K562 (cell line): Measurements from ENCODE around the gene ARHGAP10. TPM values are rescaled to one million over a fixed set of nuclear protein-coding genes. Genes with fewer than 3 reads are reported as not detected.

Experiments
- ATAC-seq: fragments of 200-7000 bp; cut with Tn5 transposase; 3 replicates; pipeline ENCODE4 v1.9.1; 2020; ENCODE audit warnings: moderate library complexity
- BruUV-seq: library from RNA; stranded (reverse); fragments of 400-500 nt; replicated peaks from 2 replicates; lab custom pipeline; 2021; lab: Mats Ljungman, UMichigan
- CTCF ChIA-PET: fragments of 300-600 bp; formaldehyde crosslinking; extraction: SDS; loops from one replicate; lab custom pipeline; 2021; ENCODE audit warnings: low intra/inter-chr PET ratio; lab: Yijun Ruan, JAX
- POLR2A ChIA-PET: fragments of 300-600, 350-650 bp; sonication (Branson Sonifier 250); formaldehyde crosslinking; extraction: SDS; loops from one replicate; lab custom pipeline; 2021; ENCODE audit warnings: antibody characterized with exemption, inconsistent platforms; lab: Yijun Ruan, JAX
- DNase-seq, 4 experiments: peaks; one replicate each; pipeline versions ENCODE4 v3.0.0 to v3.0.0-alpha.2; 2011 to 2018; ENCODE audit warnings: low spot score in 3 of 4, mixed read lengths in 3 of 4; ENCODE audit errors: extremely low read depth in 1 of 4
- FAIRE-seq: peaks from 2 replicates; lab custom pipeline; 2011; peaks lifted over from hg19 to GRCh38; lab: Jason Lieb, UNC
- H2AFZ ChIP-seq: 2 replicates; pipeline ENCODE4 v1.6.0; 2011; ENCODE audit warnings: low read depth, low read length, control low read depth, inconsistent platforms
- H3K27ac ChIP-seq: fragments of 200-600 bp; 3 replicates; pipeline ENCODE4 v1.8.0; 2011; ENCODE audit warnings: low read depth, mild to moderate bottlenecking, control low read depth, inconsistent platforms, low read length, moderate library complexity, mixed read lengths; ENCODE audit errors: extremely low read depth
- H3K27me3 ChIP-seq, 2 experiments: fragments of 300-600 bp in 1 of 2; 2 replicates in 1 of 2; 3 replicates in 1 of 2; pipeline versions ENCODE4 v1.6.0 to v1.8.0; 2011; ENCODE audit warnings: inconsistent platforms in 2 of 2, low read length in 2 of 2, mild to moderate bottlenecking in 1 of 2, mixed read lengths in 1 of 2, moderate library complexity in 1 of 2; ENCODE audit not compliant: control insufficient read depth in 2 of 2, insufficient read depth in 2 of 2
- H3K36me3 ChIP-seq: fragments of 300-600 bp; 3 replicates; pipeline ENCODE4 v1.8.0; 2011; ENCODE audit warnings: mild to moderate bottlenecking, low read length, inconsistent platforms; ENCODE audit not compliant: control insufficient read depth, insufficient read depth
- H3K4me1 ChIP-seq, 2 experiments: fragments of 200-600 bp in 1 of 2; replicated peaks in 1 of 2; 2 replicates in 1 of 2; 3 replicates in 1 of 2; pipeline versions ENCODE4 v1.5.1 to v1.8.0; 2011; ENCODE audit warnings: inconsistent platforms in 2 of 2, low read length in 2 of 2, mild to moderate bottlenecking in 1 of 2, mixed read lengths in 1 of 2, moderate library complexity in 1 of 2; ENCODE audit not compliant: control insufficient read depth in 2 of 2, insufficient read depth in 2 of 2
- H3K4me2 ChIP-seq: 2 replicates; pipeline ENCODE4 v1.6.1; 2011; ENCODE audit warnings: low read length, control low read depth, inconsistent platforms, mixed read lengths; ENCODE audit not compliant: insufficient read depth
- H3K4me3 ChIP-seq: fragments of 200-600 bp; sonication (generic), shearing (Covaris generic); 2 replicates; pipeline ENCODE4 v1.5.1; 2016; ENCODE audit warnings: control low read depth, inconsistent platforms
- H3K79me2 ChIP-seq: fragments of 200-600 bp; 3 replicates; pipeline ENCODE4 v1.8.0; 2011; ENCODE audit warnings: low read length, inconsistent platforms; ENCODE audit not compliant: control insufficient read depth, insufficient read depth
- H3K9ac ChIP-seq, 2 experiments: 2 replicates each; pipeline versions ENCODE4 v1.6.0 to v1.6.1; 2011; ENCODE audit warnings: low read depth in 2 of 2, low read length in 2 of 2, control low read depth in 1 of 2, inconsistent platforms in 1 of 2, mild to moderate bottlenecking in 1 of 2, mixed read lengths in 1 of 2; ENCODE audit not compliant: insufficient read depth in 1 of 2
- H3K9me1 ChIP-seq: one replicate; pipeline ENCODE4 v1.6.0; 2011; ENCODE audit warnings: inconsistent platforms, mild to moderate bottlenecking, low read length, moderate library complexity; ENCODE audit not compliant: control insufficient read depth, insufficient read depth
- H3K9me3 ChIP-seq: replicated peaks from 2 replicates; pipeline ENCODE4 v1.5.1; 2011; ENCODE audit warnings: low read depth, low read length, inconsistent platforms; ENCODE audit not compliant: control insufficient read depth, insufficient read depth
- H4K20me1 ChIP-seq: replicated peaks from 2 replicates; pipeline ENCODE4 v1.6.1; 2011; ENCODE audit warnings: low read length, inconsistent platforms, mixed read lengths; ENCODE audit not compliant: control insufficient read depth, insufficient read depth
- AFF1 ChIP-seq, 2 experiments: fragments of 450-650 bp; IDR thresholded peaks; 2 replicates each; pipeline ENCODE4 v1.6.1; 2018; ENCODE audit warnings: mild to moderate bottlenecking in 2 of 2, low read depth in 1 of 2; ENCODE audit not compliant: partially characterized antibody in 2 of 2
- ARNT ChIP-seq, 2 experiments: fragments of 450-650 bp; IDR thresholded peaks; 2 replicates each; pipeline ENCODE4 v1.6.1; 2016; ENCODE audit warnings: mild to moderate bottlenecking in 1 of 2
- CHD2 ChIP-seq: IDR thresholded peaks from 2 replicates; pipeline ENCODE4 v1.6.1; 2011; ENCODE audit warnings: low read depth, low read length
- E2F6 ChIP-seq, 2 experiments: IDR thresholded peaks; 2 replicates each; pipeline ENCODE4 v1.6.1; 2011; ENCODE audit warnings: borderline replicate concordance in 1 of 2, control low read depth in 1 of 2, low read depth in 1 of 2, low read length in 1 of 2, mild to moderate bottlenecking in 1 of 2, mixed read lengths in 1 of 2, moderate library complexity in 1 of 2; ENCODE audit not compliant: insufficient read depth in 1 of 2, insufficient read length in 1 of 2, poor library complexity in 1 of 2, severe bottlenecking in 1 of 2; ENCODE audit errors: extremely low read depth in 1 of 2
- ELF2 ChIP-seq: fragments of 250-450 bp; sonication (Bioruptor Pico); IDR thresholded peaks from 2 replicates; pipeline ENCODE4 v1.5.0; 2021; ENCODE audit warnings: mild to moderate bottlenecking
- ELF4 ChIP-seq: fragments of 450-650 bp; formaldehyde crosslinking; IDR thresholded peaks from 2 replicates; pipeline ENCODE4 v1.4.0; 2022; ENCODE audit warnings: missing genetic modification characterization
- ETV1 ChIP-seq: fragments of 450-650 bp; conservative IDR thresholded peaks from 2 replicates; pipeline ENCODE4 v1.6.1; 2016; ENCODE audit warnings: missing genetic modification characterization, control low read depth, low read depth, missing compliant biosample characterization
- FOS ChIP-seq: IDR thresholded peaks from 3 replicates; pipeline ENCODE4 v1.6.1; 2011; ENCODE audit not compliant: insufficient read length; ENCODE audit errors: extremely low read depth
- FOXP1 ChIP-seq: sonication (generic); formaldehyde crosslinking; IDR thresholded peaks from 2 replicates; pipeline ENCODE4 v1.8.0; 2022; ENCODE audit warnings: mild to moderate bottlenecking, missing genetic modification reagents
- GABPB1 ChIP-seq: sonication (generic); formaldehyde crosslinking; IDR thresholded peaks from 2 replicates; pipeline ENCODE4 v1.8.0; 2022; ENCODE audit warnings: mild to moderate bottlenecking, missing genetic modification reagents
- HDAC3 ChIP-seq: fragments of 450-650 bp; IDR thresholded peaks from 2 replicates; pipeline ENCODE4 v1.6.1; 2018; ENCODE audit warnings: borderline replicate concordance, mild to moderate bottlenecking, moderate library complexity; ENCODE audit not compliant: partially characterized antibody
- MAFF ChIP-seq: IDR thresholded peaks from 2 replicates; pipeline ENCODE4 v1.6.1; 2012; ENCODE audit warnings: low read length, improper control_type of control experiment
- MTF1 ChIP-seq: fragments of 250-450 bp; sonication (Bioruptor Pico); IDR thresholded peaks from 2 replicates; pipeline ENCODE4 v1.9.0; 2021; ENCODE audit warnings: moderate library complexity, mild to moderate bottlenecking, inconsistent platforms, borderline replicate concordance
- PML ChIP-seq: IDR thresholded peaks from 2 replicates; pipeline ENCODE4 v1.6.1; 2012; ENCODE audit warnings: low read length, inconsistent platforms
- ZNF274 ChIP-seq: IDR thresholded peaks from 2 replicates; pipeline ENCODE4 v1.6.1; 2011; ENCODE audit warnings: low read depth, mild to moderate bottlenecking, low read length, moderate library complexity, borderline replicate concordance
- ZNF311 ChIP-seq: fragments of 250-450 bp; sonication (Bioruptor Pico); IDR thresholded peaks from 2 replicates; pipeline ENCODE4 v1.4.0; 2020; ENCODE audit warnings: mild to moderate bottlenecking, moderate library complexity
- ZNF644 ChIP-seq: fragments of 200-800 bp; sonication (Bioruptor generic); IDR thresholded peaks from 2 replicates; pipeline ENCODE4 v1.6.1; 2016; ENCODE audit warnings: low read depth, missing genetic modification characterization, missing compliant biosample characterization
- ZNF79 ChIP-seq: fragments of 250-450 bp; sonication (Bioruptor Pico); IDR thresholded peaks from 2 replicates; pipeline ENCODE4 v1.4.0; 2020; ENCODE audit warnings: low read depth, mild to moderate bottlenecking, moderate library complexity
- WGBS: fragments of 100-300 bp; shearing (Covaris generic); methylation state at CpG from one replicate; pipeline ENCODE4 v1.1.6; 2016; ENCODE audit warnings: low coverage, mixed read lengths; ENCODE audit not compliant: insufficient coverage; ENCODE audit errors: missing lambda C conversion rate; 5-methylcytosine and 5-hydroxymethylcytosine counted together
- in situ Hi-C: fragments of 300-500 bp; cut with MboI; formaldehyde crosslinking; loops from 4 replicates; pipeline ENCODE4 v1.15.0; 2018; ENCODE audit warnings: inconsistent platforms, mixed read lengths
- intact Hi-C: fragments of 100-400 bp; cut with micrococcal nuclease; formaldehyde crosslinking; loops from 2 replicates; pipeline ENCODE4 v1.14.2; 2022
- polyA plus RNA-seq, 8 experiments: library from polyadenylated mRNA; depleted of rRNA in 4 of 8; stranded (reverse) in 5 of 8; unstranded in 3 of 8; fragments of >200 nt; fragmentation: Nextera tagmentation in 2 of 8; fragmentation: Illumina TruSeq in 1 of 8; extraction: Ambion mirVana in 2 of 8; extraction: Trizol in 1 of 8; gene quantifications; 2 replicates each; pipeline versions ENCODE4 v1.2.1 to v1.2.3, GENCODE V29; 2011 to 2014; ENCODE audit warnings: inconsistent platforms in 1 of 8, missing spikeins in 1 of 8
- total RNA-seq, 7 experiments: library from RNA; depleted of rRNA in 6 of 7; stranded (reverse); fragments of >200 nt in 6 of 7; fragmentation: Illumina TruSeq in 2 of 7; extraction: Trizol in 2 of 7; gene quantifications; 2 replicates each; pipeline versions ENCODE4 v1.2.1 to v1.2.3, GENCODE V29; 2011 to 2021; ENCODE audit warnings: low replicate concordance in 1 of 7

The ARHGAP10 gene
- total and polyA plus RNA-seq, 9 of the 15 experiments (the other 6 are each of a cell fraction or from before 2014, with no cell fraction given): 0.03 to 0.22 (median 0.06) TPM; not detected in 3

- Histone ChIP-seq H3K9me1 (no peaks in the 10 kb centered on the region), H3K27ac (no peak overlapping the region), H3K9ac (no peak overlapping the region), H3K9me3 (no peaks in the 10 kb centered on the region), H4K20me1 (no peaks in the 10 kb centered on the region), H3K4me2 (no peak overlapping the region), H3K36me3 (no peaks in the 10 kb centered on the region), H2AFZ (no peak overlapping the region), H3K4me1 (no peaks in the 10 kb centered on the region), H3K4me3 (no peak overlapping the region), H3K79me2 (no peaks in the 10 kb centered on the region), H3K27me3 (no peaks in the 10 kb centered on the region)
- no TSS peak for BruUV-seq
- intact Hi-C loops (no loop called here), in situ Hi-C loops (no loop called here)
- ChIA-PET POLR2A (interaction anchor here (0.6 kb wide), 1 partner anchor 287 kb away, joined by 3 read pairs; no protein-coding TSS in a partner anchor), CTCF (no interaction called here)
- no peak for TF ChIP-seq ZNF644 (tag)
- TF ChIP-seq ARNT (IDR thresholded peaks at IDR 0.05): no peak
- no peak for TF ChIP-seq MAFF
- TF ChIP-seq MTF1: no peak
- no peak for TF ChIP-seq ZNF79 (CRISPR knock-in tag)
- no peak for TF ChIP-seq ELF2 (CRISPR knock-in tag)
- TF ChIP-seq PML: no peak
- no peak for TF ChIP-seq CHD2
- no peak for TF ChIP-seq GABPB1
- no peak for TF ChIP-seq ELF4 (CRISPR knock-in tag)
- no peak for TF ChIP-seq HDAC3
- TF ChIP-seq AFF1 (IDR thresholded peaks at IDR 0.05; ENCODE audit: low read depth in 1 of 2, partially characterized antibody in 2 of 2): no peak
- TF ChIP-seq E2F6 (IDR thresholded peaks at IDR 0.05; ENCODE audit: borderline replicate concordance in 1 of 2, extremely low read depth in 1 of 2, insufficient read depth in 1 of 2, insufficient read length in 1 of 2, low read depth in 1 of 2, low read length in 1 of 2, poor library complexity in 1 of 2, severe bottlenecking in 1 of 2): no peak
- no peak for TF ChIP-seq ZNF311 (CRISPR knock-in tag)
- no peak for TF ChIP-seq ETV1 (tag)
- TF ChIP-seq FOS: no peak
- no peak for TF ChIP-seq FOXP1 (CRISPR knock-in tag)
- no peak for TF ChIP-seq ZNF274
- ATAC-seq: no peak
- FAIRE-seq: no peak
- WGBS: 2% methylated on average over 4 of the region's 5 CpGs
- DNase-seq: no peak
Measured at GRCh38 chr4:148095346-148095923, 363.5 kb downstream of the ARHGAP10 start.
